ENCODE results near the gene RBCK1. TPM values are rescaled to one million over a fixed set of nuclear protein-coding genes. Genes with fewer than 3 reads are reported as not detected.
"Not testable (repeated sequence)": the region's sequence is repeated elsewhere in the genome, so short reads cannot be mapped to it uniquely, and the experiment has no call there.

Gene RBCK1
- total RNA-seq, 4 donors from 2014 or later: 133 to 254 (median 154) TPM

DNA sequence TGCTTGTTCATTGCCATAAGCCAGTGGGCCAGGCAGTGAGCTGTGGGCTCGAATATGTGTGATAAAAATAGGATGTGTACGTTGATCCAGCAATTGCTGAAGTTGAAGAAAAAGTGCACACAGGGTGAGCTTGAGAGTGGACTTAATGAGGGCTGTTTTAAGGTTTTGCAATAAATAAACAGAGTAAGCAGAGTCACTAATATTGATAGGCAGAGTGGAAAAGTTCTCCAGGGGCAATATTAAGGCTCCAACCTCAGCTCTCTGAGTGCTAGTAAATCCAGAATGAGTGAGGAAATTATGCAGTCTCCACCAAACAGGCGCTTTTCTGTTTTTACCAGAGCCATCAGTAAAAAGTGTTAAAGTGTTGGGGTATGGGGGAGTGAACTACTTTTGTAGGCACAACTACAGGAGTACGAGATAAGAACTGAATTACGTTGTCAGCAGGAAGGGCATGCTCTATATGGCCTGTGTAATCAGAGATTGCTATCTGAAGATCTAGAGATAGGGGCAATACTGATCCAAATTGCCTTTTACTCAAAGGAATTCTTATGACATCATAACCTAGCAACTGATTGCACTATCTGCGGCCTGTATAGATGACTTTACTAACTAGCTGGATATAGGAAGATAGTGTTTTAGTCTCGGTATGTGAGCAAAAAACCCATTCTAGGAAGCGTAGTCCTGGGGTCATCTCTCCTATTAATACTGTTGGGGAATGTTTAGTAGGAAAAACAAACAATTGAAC lies 61.8 kb downstream of the RBCK1 start:
- Histone ChIP-seq H3K27ac (no peak overlapping the region), H3K27me3 (no peaks in the 10 kb centered on the region), H3K36me3 (no peaks in the 10 kb centered on the region), H3K4me1 (no peaks in the 10 kb centered on the region), H3K4me3 (no peak overlapping the region), H3K9me3 (no peaks in the 10 kb centered on the region)
- DNase-seq: no peak
- TF ChIP-seq POLR2A (IDR thresholded peaks at IDR 0.05): no peak
- TF ChIP-seq, protein P1, sequence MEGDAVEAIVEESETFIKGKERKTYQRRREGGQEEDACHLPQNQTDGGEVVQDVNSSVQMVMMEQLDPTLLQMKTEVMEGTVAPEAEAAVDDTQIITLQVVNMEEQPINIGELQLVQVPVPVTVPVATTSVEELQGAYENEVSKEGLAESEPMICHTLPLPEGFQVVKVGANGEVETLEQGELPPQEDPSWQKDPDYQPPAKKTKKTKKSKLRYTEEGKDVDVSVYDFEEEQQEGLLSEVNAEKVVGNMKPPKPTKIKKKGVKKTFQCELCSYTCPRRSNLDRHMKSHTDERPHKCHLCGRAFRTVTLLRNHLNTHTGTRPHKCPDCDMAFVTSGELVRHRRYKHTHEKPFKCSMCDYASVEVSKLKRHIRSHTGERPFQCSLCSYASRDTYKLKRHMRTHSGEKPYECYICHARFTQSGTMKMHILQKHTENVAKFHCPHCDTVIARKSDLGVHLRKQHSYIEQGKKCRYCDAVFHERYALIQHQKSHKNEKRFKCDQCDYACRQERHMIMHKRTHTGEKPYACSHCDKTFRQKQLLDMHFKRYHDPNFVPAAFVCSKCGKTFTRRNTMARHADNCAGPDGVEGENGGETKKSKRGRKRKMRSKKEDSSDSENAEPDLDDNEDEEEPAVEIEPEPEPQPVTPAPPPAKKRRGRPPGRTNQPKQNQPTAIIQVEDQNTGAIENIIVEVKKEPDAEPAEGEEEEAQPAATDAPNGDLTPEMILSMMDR (IDR thresholded peaks at IDR 0.05): no peak

DNA sequence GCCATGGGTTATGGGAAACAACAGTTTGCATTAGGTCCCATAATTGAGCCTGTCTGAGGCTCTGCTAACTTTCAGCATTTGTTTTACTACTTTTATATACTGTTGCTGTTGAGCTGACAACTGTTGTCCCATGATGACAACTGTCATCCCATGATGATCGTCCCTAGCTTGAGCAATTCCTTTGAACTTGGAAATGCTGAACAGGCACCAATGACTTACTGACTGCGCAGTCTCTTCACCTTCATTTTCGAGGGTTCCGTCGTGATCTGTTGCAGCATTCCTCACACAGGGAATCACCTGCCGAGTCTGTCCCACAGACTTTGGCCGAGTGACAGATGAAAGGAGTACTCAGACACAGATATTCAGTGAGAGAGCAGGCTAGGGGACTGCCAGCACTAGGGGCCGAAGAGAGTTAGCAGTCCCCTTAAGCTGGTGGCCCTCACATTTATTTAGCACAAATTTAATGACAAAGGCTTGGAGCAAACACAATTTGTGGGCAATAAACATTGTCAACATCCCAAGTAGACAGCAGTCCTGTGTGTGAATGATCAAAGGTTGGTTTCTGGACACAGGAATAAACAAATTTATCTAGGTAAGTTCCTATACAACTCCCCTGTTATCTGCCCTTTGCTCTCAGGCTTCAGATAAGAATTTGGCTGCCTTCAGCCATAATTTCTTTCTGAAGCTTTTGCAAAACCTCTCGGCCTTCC lies 64.2 kb downstream of the RBCK1 start:
- no peaks in the 10 kb centered on the region for H3K9me3 ChIP-seq
- DNase-seq: no peak
- H3K27ac ChIP-seq: no peak overlapping the region
- peaks cover 0 to 4% (median 0%) of the 10 kb centered on the region in 3 donors for H3K36me3 ChIP-seq
- H3K27me3 ChIP-seq: no peaks in the 10 kb centered on the region
- TF ChIP-seq, protein P1 (IDR thresholded peaks at IDR 0.05): no peak
- no peak for TF ChIP-seq POLR2A (IDR thresholded peaks at IDR 0.05)
- H3K4me1 ChIP-seq: no peaks in the 10 kb centered on the region
- H3K4me3 ChIP-seq: no peak overlapping the region

DNA sequence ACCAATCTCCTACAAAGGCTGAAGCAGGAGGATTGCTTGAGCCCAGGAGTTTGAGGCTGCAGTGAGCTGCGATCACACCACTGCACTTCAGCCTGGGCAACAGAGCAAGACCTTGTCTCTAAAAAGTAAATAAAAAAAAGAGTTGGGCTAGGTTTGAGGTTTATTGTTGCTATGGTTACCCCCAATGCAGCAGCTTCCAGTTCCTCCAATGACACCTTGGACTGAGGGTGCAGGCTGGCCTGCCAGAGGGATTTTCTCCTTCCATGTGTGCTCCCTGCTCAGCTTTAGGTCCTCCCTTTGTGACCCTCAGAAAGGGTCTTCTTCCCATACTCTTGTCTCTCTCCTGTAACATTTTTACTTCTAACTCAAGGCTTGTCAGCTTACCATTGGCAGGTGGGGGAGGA lies 64.8 kb downstream of the RBCK1 start:
- no peak overlapping the region for H3K27ac ChIP-seq

DNA sequence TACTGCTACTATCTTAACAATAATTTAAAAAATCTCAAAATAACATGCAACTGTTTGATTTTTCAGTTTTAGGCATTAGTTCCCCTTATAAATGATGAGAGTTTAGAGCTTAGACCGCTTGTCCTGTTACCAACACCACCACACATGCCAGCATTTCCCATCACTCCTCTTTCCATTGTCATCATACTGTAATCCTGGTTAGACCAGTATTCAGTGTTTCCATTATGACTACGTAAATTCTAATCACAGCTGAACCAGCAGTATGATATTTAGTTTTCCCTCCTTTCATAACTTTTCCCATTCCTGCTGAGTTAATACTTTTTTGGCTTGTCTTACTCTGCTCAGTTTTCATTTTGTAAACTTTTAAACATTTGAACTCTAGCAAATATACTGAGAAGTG lies 66.5 kb downstream of the RBCK1 start:
- H3K4me1 ChIP-seq: no peaks in the 10 kb centered on the region
- no peak overlapping the region for H3K4me3 ChIP-seq
- no peak overlapping the region for H3K27ac ChIP-seq
- DNase-seq: no peak
- peaks cover 0 to 14% (median 0%) of the 10 kb centered on the region in 3 donors for H3K36me3 ChIP-seq
- TF ChIP-seq, protein P1 (IDR thresholded peaks at IDR 0.05): no peak
- TF ChIP-seq POLR2A (IDR thresholded peaks at IDR 0.05): no peak
- no peaks in the 10 kb centered on the region for H3K9me3 ChIP-seq
- no peaks in the 10 kb centered on the region for H3K27me3 ChIP-seq

More for the DNA sequence above, 64.8 kb downstream of the RBCK1 start:
- H3K9me3 ChIP-seq: no peaks in the 10 kb centered on the region
- TF ChIP-seq POLR2A (IDR thresholded peaks at IDR 0.05): no peak
- TF ChIP-seq, protein P1 (IDR thresholded peaks at IDR 0.05): no peak
- H3K4me3 ChIP-seq: no peak overlapping the region
- no peaks in the 10 kb centered on the region for H3K4me1 ChIP-seq
- no peak for DNase-seq
- H3K27me3 ChIP-seq: no peaks in the 10 kb centered on the region
- H3K36me3 ChIP-seq: peaks cover 0 to 8% (median 0%) of the 10 kb centered on the region in 3 donors

DNA sequence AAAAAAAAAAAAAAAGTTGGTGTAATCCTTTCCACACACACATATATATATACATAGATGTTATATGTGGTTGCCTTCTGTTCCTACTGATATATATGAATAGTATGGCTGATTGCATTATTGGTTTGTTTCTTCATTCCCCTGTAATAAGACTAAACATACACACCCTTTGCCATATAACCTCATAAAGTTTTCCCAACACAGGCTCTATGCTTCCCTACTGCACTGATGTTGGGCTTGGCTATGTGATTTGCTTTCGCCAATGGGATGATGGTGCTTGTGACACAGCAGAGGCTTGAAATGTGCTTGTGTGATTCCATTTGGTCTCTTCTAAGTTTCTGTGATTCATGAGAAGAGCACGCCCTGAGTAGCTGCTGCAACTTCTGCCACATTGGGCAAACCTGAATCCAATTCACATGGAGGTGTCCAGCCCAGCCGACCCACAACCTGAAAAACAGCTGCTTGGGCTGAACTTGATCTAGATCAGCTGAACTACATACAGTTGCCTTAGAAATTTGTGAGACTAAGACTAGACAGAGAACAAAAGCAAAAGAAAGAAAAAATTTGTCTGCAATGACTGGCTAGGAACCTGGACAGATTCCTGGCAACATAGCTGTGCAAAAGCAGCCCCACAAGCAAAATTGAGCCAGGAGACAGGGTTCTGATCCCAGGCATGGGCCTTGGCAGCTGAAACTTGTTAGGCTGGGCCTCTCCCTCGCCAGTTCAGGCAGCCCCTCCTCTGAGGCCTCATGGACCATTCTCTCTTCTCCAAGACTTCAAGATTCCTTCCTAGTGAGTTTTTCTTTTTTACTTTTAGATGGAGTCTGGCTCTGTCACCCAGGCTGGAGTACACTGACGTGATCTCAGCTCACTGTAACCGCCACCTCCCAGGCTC lies 67.6 kb downstream of the RBCK1 start:
- H3K27me3 ChIP-seq: no peaks in the 10 kb centered on the region
- peaks cover 0 to 14% (median 0%) of the 10 kb centered on the region in 3 donors for H3K36me3 ChIP-seq
- H3K4me1 ChIP-seq: no peaks in the 10 kb centered on the region
- no peak for TF ChIP-seq POLR2A (IDR thresholded peaks at IDR 0.05)
- TF ChIP-seq, protein P1 (IDR thresholded peaks at IDR 0.05): no peak
- H3K4me3 ChIP-seq: no peak overlapping the region
- no peak for DNase-seq
- no peak overlapping the region for H3K27ac ChIP-seq
- no peaks in the 10 kb centered on the region for H3K9me3 ChIP-seq

DNA sequence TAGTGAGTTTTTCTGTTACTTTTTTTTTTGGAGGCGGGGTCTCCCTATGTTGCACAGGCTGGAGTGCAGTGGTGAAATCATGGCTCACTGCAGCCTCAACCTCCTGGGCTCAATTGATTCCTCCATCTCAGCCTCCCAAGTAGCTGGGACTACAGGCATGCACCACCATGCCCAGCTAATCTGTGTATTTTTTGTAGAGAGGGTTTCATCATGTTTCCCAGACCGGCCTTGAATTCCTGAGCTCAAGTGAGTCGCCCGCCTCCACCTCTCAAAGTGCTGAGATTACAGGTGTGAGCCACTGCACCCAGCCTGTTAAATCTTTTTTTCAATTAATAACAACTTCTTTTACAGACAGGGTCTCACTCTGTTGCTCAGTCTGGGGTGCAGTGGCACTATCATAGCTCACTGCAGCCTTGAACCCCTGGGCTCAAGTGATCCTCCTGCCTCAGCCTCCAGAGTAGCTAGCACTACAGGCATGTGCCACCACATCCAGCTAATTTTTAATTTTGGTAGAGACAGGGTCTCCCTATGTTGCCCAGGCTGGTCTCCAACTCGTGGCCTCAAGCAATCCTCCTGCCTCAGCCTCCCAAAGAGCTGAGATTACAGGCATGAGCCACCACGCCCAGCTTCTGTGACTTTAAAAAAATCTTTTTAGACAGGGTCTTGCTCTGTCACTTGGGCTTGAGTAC lies 68.6 kb downstream of the RBCK1 start:
- not testable (repeated sequence) for H3K9me3 ChIP-seq, H3K4me1 ChIP-seq, DNase-seq, H3K27me3 ChIP-seq, H3K4me3 ChIP-seq, H3K27ac ChIP-seq
- H3K36me3 ChIP-seq: peaks cover 0 to 22% (median 0%) of the 10 kb centered on the region in 3 donors
